Uterus (tissue), 2 donors: Measurements from ENCODE around the gene NTNG1.

Experiments used
- CTCF ChIP-seq, 4 experiments: fragments of 200-600 bp in 2 of 4; fragments of 450-650 bp in 2 of 4; sonication (generic) in 2 of 4; IDR thresholded peaks; one replicate each; pipeline ENCODE4 v1.5.1; 2016 to 2019; ENCODE audit warnings: antibody characterized with exemption in 4 of 4, mild to moderate bottlenecking in 2 of 4, moderate library complexity in 1 of 4
- POLR2A ChIP-seq, 2 donors: fragments of 450-650 bp; IDR thresholded peaks; one replicate each; pipeline ENCODE4 v1.6.1; 2016; ENCODE audit warnings: antibody characterized with exemption in 2 of 2, mild to moderate bottlenecking in 1 of 2, moderate library complexity in 1 of 2

GRCh38 chr1:107363154-107363553, 222.3 kb downstream of the NTNG1 start:
- no peak for TF ChIP-seq CTCF (IDR thresholded peaks at IDR 0.05)
- TF ChIP-seq POLR2A (IDR thresholded peaks at IDR 0.05): no peak
